Calu3 (cell line): Measurements from ENCODE around the gene SASS6. TPM values are rescaled to one million over a fixed set of nuclear protein-coding genes. Genes with fewer than 3 reads are reported as not detected.

ENCODE experiments used
- BruUV-seq: library from RNA; stranded (reverse); fragments of 400-500 nt; replicated peaks from 2 replicates; lab custom pipeline; 2021; lab: Mats Ljungman, UMichigan
- CTCF ChIA-PET: fragments of 300-600 bp; sonication (Branson Sonifier 250); formaldehyde crosslinking; loops from one replicate; lab custom pipeline; 2022; ENCODE audit warnings: antibody characterized with exemption; lab: Charles Lee
- DNase-seq: peaks from one replicate; pipeline ENCODE4 v3.0.0; 2022
- H3K27ac Mint-ChIP-seq: one replicate; pipeline ENCODE4 v1.8.0; 2022; ENCODE audit warnings: mixed read lengths; ENCODE audit not compliant: unreplicated experiment
- H3K27me3 Mint-ChIP-seq: one replicate; pipeline ENCODE4 v1.8.0; 2022; ENCODE audit warnings: mixed read lengths; ENCODE audit not compliant: unreplicated experiment
- H3K36me3 Mint-ChIP-seq: one replicate; pipeline ENCODE4 v1.8.0; 2022; ENCODE audit warnings: mild to moderate bottlenecking, moderate library complexity, mixed read lengths; ENCODE audit not compliant: insufficient read depth, unreplicated experiment
- H3K4me1 Mint-ChIP-seq: one replicate; pipeline ENCODE4 v1.8.0; 2022; ENCODE audit warnings: mild to moderate bottlenecking, low read depth, mixed read lengths; ENCODE audit not compliant: unreplicated experiment
- H3K4me3 Mint-ChIP-seq: one replicate; pipeline ENCODE4 v1.8.0; 2022; ENCODE audit warnings: mild to moderate bottlenecking, low read depth, moderate library complexity, mixed read lengths; ENCODE audit not compliant: unreplicated experiment
- H3K9me3 Mint-ChIP-seq: one replicate; pipeline ENCODE4 v1.8.0; 2022; ENCODE audit warnings: low read depth, mixed read lengths; ENCODE audit not compliant: unreplicated experiment
- CTCF ChIP-seq: fragments of 200-600 bp; IDR thresholded peaks from one replicate; pipeline ENCODE4 v1.8.0; 2022; ENCODE audit warnings: antibody characterized with exemption; ENCODE audit not compliant: unreplicated experiment
- intact Hi-C: fragments of 100-400 bp; cut with micrococcal nuclease; formaldehyde crosslinking; loops from one replicate; pipeline ENCODE4 v1.10.0; 2022; ENCODE audit not compliant: unreplicated experiment
- total RNA-seq: library from RNA; stranded (reverse); gene quantifications from 2 replicates; pipeline ENCODE4 v1.2.3, GENCODE V29; 2022

The SASS6 gene
- total RNA-seq, 1 experiment from 2014 or later: 8.2 TPM

DNA sequence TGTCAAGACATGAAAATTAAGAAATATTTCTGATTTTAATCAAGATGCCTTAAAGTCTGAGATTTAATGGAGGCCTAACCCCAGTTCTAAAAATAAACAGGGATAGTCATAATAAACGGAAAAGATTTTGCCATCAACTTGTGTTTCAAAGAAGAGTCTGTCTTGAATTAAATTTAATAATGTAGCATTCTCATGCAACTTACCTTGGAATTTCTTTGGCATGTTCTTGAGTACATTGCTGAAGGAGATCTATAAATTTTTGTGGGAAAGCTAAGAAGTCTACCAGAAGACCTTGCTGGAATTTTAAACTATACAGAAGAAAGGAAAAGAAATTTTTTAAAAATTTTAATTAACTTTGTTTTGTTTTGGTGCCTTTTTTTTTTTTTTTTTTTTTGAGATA, 10.6 kb downstream of the SASS6 start:
- H3K9me3 Mint-ChIP-seq: no peaks in the 10 kb centered on the region
- no peaks in the 10 kb centered on the region for H3K27me3 Mint-ChIP-seq
- CTCF ChIA-PET: no interaction called here
- DNase-seq: no peak
- intact Hi-C loops: no loop called here
- H3K27ac Mint-ChIP-seq: no peak overlapping the region
- no peak overlapping the region for H3K4me3 Mint-ChIP-seq
- TF ChIP-seq CTCF: no peak
- H3K36me3 Mint-ChIP-seq: peaks cover 12% of the 10 kb centered on the region
- no TSS peak for BruUV-seq
- no peaks in the 10 kb centered on the region for H3K4me1 Mint-ChIP-seq

DNA sequence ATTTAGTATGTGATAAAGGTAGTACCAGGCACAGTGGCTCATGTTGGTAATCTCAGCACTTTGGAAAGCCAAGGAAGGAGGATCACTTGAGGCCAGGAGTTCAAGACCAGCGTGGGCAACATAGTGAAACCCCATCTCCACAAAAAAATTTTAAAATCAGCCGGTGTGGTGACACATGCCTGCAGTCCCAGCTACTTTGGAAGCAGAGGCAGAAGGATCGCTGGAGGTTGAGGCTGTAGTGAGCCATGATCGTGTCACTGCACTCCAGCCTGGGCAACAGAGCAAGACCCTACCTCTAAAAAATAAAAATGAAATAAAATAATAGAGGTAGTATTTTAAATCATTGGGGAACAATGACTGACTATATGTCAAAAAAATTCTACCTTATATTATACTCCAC, 17.2 kb downstream of the SASS6 start:
- Mint-ChIP-seq H3K9me3 (no peaks in the 10 kb centered on the region), H3K36me3 (peaks cover 14% of the 10 kb centered on the region), H3K27ac (no peak overlapping the region), H3K4me3 (no peak overlapping the region), H3K27me3 (no peaks in the 10 kb centered on the region), H3K4me1 (no peaks in the 10 kb centered on the region)
- DNase-seq: no peak
- BruUV-seq: no TSS peak
- no peak for TF ChIP-seq CTCF
- CTCF ChIA-PET: no interaction called here
- intact Hi-C loops: no loop called here

GRCh38 chr1:100109554-100110066, 23.1 kb downstream of the SASS6 start:
- CTCF ChIA-PET: no interaction called here
- intact Hi-C loops: no loop called here
- Mint-ChIP-seq H3K27ac (no peak overlapping the region), H3K27me3 (no peaks in the 10 kb centered on the region), H3K36me3 (peaks cover 5% of the 10 kb centered on the region), H3K4me1 (no peaks in the 10 kb centered on the region), H3K9me3 (no peaks in the 10 kb centered on the region), H3K4me3 (no peak overlapping the region)
- no peak for DNase-seq
- TF ChIP-seq CTCF: no peak
- no TSS peak for BruUV-seq

GRCh38 chr1:100107696-100108095, 25.0 kb downstream of the SASS6 start:
- CTCF ChIA-PET: no interaction called here
- intact Hi-C loops: no loop called here
- no peak overlapping the region for H3K4me3 Mint-ChIP-seq
- no peaks in the 10 kb centered on the region for H3K9me3 Mint-ChIP-seq
- no peak overlapping the region for H3K27ac Mint-ChIP-seq
- H3K36me3 Mint-ChIP-seq: peaks cover 5% of the 10 kb centered on the region
- BruUV-seq: no TSS peak
- TF ChIP-seq CTCF: no peak
- DNase-seq: no peak
- no peaks in the 10 kb centered on the region for H3K4me1 Mint-ChIP-seq
- no peaks in the 10 kb centered on the region for H3K27me3 Mint-ChIP-seq
